A549 (cell line): ENCODE results near the gene ALDH3B1.

ENCODE experiments used
- EP300 ChIP-seq, 2 experiments: fragments of >200 bp; sonication (Bioruptor Twin); formaldehyde crosslinking; IDR thresholded peaks; 2 replicates in 1 of 2; 3 replicates in 1 of 2; pipeline ENCODE4 v1.6.1; 2016 to 2017
- KDM1A ChIP-seq: fragments of 200-600 bp; sonication (generic); IDR thresholded peaks from 2 replicates; pipeline ENCODE4 v1.6.1; 2016; ENCODE audit warnings: low read depth, mild to moderate bottlenecking
- RNF2 ChIP-seq: fragments of 200-600 bp; sonication (generic); IDR thresholded peaks from 2 replicates; pipeline ENCODE4 v1.6.1; 2016; ENCODE audit warnings: low read depth, mild to moderate bottlenecking, antibody characterized with exemption, moderate library complexity, borderline replicate concordance

DNA sequence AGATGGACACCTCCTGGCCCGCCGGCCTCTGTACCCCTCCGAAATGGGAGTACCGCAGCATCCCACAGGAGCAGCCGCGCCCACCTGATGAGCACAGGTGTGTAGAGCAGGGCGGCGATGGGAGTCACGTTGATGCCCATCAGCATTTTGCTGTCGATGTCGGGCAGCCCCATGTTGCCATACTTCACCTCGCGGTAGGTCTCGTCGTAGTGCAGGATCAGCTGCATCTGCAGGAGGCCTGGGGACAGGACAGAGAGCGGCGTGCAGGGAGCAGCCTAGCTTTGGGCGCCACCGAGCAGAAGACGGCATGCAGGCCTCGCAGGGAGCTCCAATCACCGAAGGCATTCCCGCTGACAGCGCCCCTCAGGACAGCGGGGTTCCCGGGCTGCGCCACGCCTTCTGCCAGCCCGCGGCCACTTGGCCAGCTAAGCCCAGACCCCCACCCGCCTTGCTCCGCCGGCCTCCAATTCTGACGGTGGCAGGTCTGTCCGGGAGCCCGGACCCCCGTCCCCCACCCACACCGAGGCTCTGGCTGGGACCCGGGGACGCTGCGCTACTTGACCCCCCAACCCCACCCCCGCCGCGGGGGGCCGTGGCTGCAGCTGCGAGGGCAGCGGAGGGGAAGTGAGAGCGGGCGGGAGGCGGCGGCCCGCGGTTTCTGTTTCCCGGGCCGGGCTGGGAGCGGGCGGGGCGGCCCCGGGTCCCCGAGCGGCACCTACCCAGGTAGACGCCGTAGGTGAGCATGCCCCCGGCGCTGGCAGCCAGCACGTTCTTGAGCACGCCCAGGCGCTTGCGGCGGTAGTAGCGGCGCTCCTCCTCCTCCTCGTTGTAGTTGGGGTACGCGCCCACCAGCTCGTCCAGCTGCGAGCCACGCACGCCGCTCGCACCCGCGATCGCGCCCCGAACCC, 6.9 kb upstream of the ALDH3B1 start:
- TF ChIP-seq RNF2 (no peak), KDM1A (no peak), EP300 (IDR thresholded peaks at IDR 0.05) (no peak)
